Lower leg skin (tissue), 3 donors: ENCODE results near the gene IL1RL1.

Experiments used
- POLR2A ChIP-seq, 2 donors: fragments of 450-650 bp; IDR thresholded peaks; one replicate each; pipeline ENCODE4 v1.6.1; 2016 to 2017; ENCODE audit warnings: antibody characterized with exemption in 2 of 2, mild to moderate bottlenecking in 1 of 2, moderate library complexity in 1 of 2
- TF ChIP-seq, protein P1 (sequence below), 3 donors: fragments of 450-650 bp; IDR thresholded peaks; one replicate each; pipeline ENCODE4 v1.5.1; 2016; ENCODE audit warnings: antibody characterized with exemption in 3 of 3, mild to moderate bottlenecking in 3 of 3, moderate library complexity in 2 of 3

DNA sequence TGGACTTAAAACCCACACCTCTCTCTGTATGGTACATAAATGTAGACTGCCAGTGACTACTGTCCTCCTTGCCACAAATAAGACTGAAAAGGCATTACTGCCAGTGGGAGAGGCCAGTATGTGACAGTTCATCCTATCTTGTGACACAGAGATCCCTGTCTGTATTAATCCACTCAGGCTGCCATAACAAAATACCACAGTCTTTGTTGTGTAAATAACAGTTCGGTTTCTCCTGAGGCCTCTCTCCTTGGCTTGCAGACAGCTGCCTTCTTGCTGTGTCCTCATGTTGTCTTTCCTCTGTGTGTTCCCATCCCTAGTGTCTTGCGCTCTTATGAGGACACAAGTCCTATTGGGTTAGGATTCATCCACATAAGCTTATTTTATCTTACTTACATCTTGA, 46.4 kb upstream of the IL1RL1 start:
- TF ChIP-seq, protein P1, sequence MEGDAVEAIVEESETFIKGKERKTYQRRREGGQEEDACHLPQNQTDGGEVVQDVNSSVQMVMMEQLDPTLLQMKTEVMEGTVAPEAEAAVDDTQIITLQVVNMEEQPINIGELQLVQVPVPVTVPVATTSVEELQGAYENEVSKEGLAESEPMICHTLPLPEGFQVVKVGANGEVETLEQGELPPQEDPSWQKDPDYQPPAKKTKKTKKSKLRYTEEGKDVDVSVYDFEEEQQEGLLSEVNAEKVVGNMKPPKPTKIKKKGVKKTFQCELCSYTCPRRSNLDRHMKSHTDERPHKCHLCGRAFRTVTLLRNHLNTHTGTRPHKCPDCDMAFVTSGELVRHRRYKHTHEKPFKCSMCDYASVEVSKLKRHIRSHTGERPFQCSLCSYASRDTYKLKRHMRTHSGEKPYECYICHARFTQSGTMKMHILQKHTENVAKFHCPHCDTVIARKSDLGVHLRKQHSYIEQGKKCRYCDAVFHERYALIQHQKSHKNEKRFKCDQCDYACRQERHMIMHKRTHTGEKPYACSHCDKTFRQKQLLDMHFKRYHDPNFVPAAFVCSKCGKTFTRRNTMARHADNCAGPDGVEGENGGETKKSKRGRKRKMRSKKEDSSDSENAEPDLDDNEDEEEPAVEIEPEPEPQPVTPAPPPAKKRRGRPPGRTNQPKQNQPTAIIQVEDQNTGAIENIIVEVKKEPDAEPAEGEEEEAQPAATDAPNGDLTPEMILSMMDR (IDR thresholded peaks at IDR 0.05) = no peak
- TF ChIP-seq POLR2A (IDR thresholded peaks at IDR 0.05) = no peak
